GM12891 (cell line): ENCODE data around the gene IKZF1.

ENCODE experiments used
- DNase-seq: peaks from one replicate; pipeline ENCODE4 v3.0.0; 2011; ENCODE audit warnings: low spot score; ENCODE audit not compliant: insufficient read length
- FAIRE-seq: peaks from 2 replicates; lab custom pipeline; 2011; peaks lifted over from hg19 to GRCh38; lab: Jason Lieb, UNC
- PAX5 ChIP-seq: IDR thresholded peaks from 2 replicates; pipeline ENCODE4 v1.6.1; 2011; ENCODE audit warnings: low read length, moderate library complexity, mild to moderate bottlenecking; ENCODE audit not compliant: insufficient read depth, severe bottlenecking
- POLR2A ChIP-seq: IDR thresholded peaks from 2 replicates; pipeline ENCODE4 v1.6.1; 2011; ENCODE audit warnings: low read depth, low read length, control low read depth
- POLR2AphosphoS5 ChIP-seq: IDR thresholded peaks from 2 replicates; pipeline ENCODE4 v1.6.1; 2011; ENCODE audit warnings: low read depth, low read length, control low read depth
- POU2F2 ChIP-seq: IDR thresholded peaks from 2 replicates; pipeline ENCODE4 v1.6.1; 2011; ENCODE audit warnings: low read depth, mild to moderate bottlenecking, control low read depth, low read length, moderate library complexity
- SPI1 ChIP-seq: IDR thresholded peaks from 2 replicates; pipeline ENCODE4 v1.6.1; 2011; ENCODE audit warnings: low read depth, low read length, control low read depth
- TAF1 ChIP-seq: IDR thresholded peaks from 2 replicates; pipeline ENCODE4 v1.6.1; 2011; ENCODE audit warnings: low read depth, low read length, control low read depth

The IKZF1 gene

GRCh38 chr7:50431316-50431715, 126.8 kb downstream of the IKZF1 start:
- no peak for TF ChIP-seq POLR2AphosphoS5
- DNase-seq (no peak), FAIRE-seq (no peak)

DNA sequence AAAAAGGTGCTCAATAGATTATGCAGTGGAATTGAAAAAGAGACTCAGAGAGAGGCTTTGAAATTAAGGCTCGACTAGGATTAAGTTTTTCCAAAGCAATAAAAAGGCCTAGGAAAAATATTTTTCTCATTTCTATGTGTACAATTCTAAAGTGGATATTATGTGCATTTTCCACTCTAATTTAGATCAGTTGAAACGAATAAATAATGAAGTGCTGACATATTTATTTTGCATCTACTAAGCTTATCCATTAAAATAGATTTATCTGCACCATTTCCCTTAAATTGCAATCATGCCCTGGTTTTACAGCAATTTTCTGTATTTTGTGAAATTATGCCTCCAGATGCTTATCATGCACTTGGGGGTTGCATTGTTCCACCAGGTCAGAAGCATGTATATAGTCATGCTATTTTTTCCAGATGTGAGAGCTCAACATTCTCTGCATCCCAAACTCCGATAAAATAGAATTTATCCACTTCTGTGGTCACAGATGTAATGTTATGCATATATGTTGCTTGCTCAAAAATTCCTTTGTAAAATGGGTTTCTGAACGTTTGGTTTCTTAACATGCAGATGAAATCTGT, 127.3 kb downstream of the IKZF1 start:
- no peak for TF ChIP-seq TAF1
- no peak for TF ChIP-seq POU2F2
- no peak for TF ChIP-seq POLR2AphosphoS5
- no peak for TF ChIP-seq SPI1
- TF ChIP-seq POLR2A, result no peak
- no peak for TF ChIP-seq PAX5
- DNase-seq (no peak), FAIRE-seq (no peak)

GRCh38 chr7:50436133-50436806, 131.8 kb downstream of the IKZF1 start:
- FAIRE-seq, result no peak
- no peak for DNase-seq
- no peak for TF ChIP-seq PAX5
- no peak for TF ChIP-seq POLR2A
- no peak for TF ChIP-seq POLR2AphosphoS5
- TF ChIP-seq SPI1, result no peak
- no peak for TF ChIP-seq TAF1

- no peak for DNase-seq
- no peak for FAIRE-seq
- TF ChIP-seq SPI1 (no peak), POLR2A (no peak), POLR2AphosphoS5 (no peak), PAX5 (no peak), TAF1 (no peak), POU2F2 (no peak)
Observed at GRCh38 chr7:50446542-50446960, 142.0 kb downstream of the IKZF1 start.

- no peak for FAIRE-seq
- TF ChIP-seq SPI1 (no peak), POLR2A (no peak), POU2F2 (no peak), PAX5 (no peak), POLR2AphosphoS5 (no peak), TAF1 (no peak)
- DNase-seq, result no peak
Observed at GRCh38 chr7:50448823-50449222, 144.3 kb downstream of the IKZF1 start.

- FAIRE-seq, result no peak
- DNase-seq, result no peak
- TF ChIP-seq SPI1 (no peak), POLR2A (no peak), TAF1 (no peak), PAX5 (no peak), POU2F2 (no peak), POLR2AphosphoS5 (no peak)
Observed at GRCh38 chr7:50449501-50449880, 145.0 kb downstream of the IKZF1 start.

- peak; percentile 55 for TF ChIP-seq POLR2AphosphoS5
- peak; percentile 60; the same call in 1 of the 2 replicates for TF ChIP-seq POLR2A
- TF ChIP-seq SPI1, result no peak
- FAIRE-seq (peak; percentile 98), DNase-seq (peak; percentile 76)
Observed at GRCh38 chr7:50449881-50450589, 145.5 kb downstream of the IKZF1 start, which contains the start of gene FIGNL1. Gene FIGNL1 (minus strand): TSS chr7:50450350. CDS start chr7:50447287, 3,063 bp downstream.

DNA sequence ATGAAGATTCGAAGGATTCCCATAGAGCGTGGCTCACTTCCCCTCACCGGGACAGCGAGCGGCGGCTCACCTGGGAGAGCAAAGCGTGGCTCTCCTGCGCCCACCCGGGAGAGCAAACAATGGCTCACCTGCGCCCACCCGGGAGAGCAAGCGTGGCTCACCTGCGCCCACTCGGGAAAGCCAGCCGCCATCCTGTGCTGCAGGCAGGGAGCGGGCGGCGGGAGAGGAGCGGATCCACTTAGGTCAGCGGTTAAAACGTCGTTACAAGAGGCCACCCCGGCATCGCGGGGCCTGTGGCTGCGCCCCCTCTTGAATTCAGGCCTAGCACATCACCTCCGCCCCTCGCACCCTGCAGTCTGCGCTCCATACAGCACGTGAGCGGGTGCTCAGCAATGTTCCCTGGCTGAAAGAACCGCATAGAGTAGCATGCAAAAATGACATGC, 146.1 kb downstream of the IKZF1 start:
- FAIRE-seq (no peak), DNase-seq (no peak)
- TF ChIP-seq POLR2AphosphoS5 (no peak), SPI1 (peak; percentile 36; the same call in 1 of the 2 replicates)
